ENCODE results near the gene PIP5K1C. TPM values are rescaled to one million over a fixed set of nuclear protein-coding genes. Genes with fewer than 3 reads are reported as not detected.

Gene PIP5K1C
- total RNA-seq, 1 donor from 2014 or later = 8.6 TPM

DNA sequence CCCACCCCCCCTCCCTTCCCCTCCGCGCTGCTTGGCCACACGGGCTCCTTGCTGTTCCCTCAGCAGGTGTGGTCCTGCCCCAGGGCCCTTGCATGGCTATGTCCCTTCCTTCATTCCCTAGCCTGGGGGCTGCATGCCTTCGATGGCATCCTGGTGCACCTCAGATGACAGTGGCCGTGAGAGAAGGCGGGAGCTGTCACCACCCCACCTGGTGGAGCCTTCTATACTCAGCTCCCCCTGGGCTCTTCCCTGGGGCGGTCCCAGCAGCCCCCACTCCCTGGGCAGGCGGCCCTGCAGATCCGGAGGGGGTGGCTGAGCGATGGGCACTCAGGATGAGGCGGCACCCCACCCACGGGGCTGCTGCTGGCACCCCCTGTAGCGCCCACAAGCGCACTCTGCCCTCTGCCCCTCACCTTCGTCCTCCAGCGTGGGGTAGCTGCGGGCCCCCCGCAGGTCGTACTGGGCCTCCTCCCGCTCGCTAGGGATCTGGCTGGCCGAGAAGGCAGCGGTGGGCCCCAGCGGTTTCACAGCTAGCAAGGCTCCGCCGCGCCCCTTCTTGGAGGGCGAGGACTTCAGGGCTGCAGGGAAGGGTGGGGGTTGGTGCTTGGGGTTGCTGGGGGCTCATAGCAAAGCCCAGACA lies 56.5 kb downstream of the PIP5K1C start:
- Mint-ChIP-seq H3K27me3 (ENCODE audit: insufficient read depth, low read depth) (peaks cover 2% of the 10 kb centered on the region), H3K4me3 (no peak overlapping the region), H3K27ac (no peak overlapping the region)

GRCh38 chr19:3642987-3643673 lies 57.1 kb downstream of the PIP5K1C start:
- H3K27me3 ChIP-seq = no peaks in the 10 kb centered on the region
- no peaks in the 10 kb centered on the region for H3K4me1 ChIP-seq
- peak; percentile 38 for DNase-seq (ENCODE audit: low spot score)
- no peak overlapping the region for H3K4me3 Mint-ChIP-seq
- TF ChIP-seq EZH2 (IDR thresholded peaks at IDR 0.05) (no peak), CTCF (IDR thresholded peaks at IDR 0.05) (no peak), EZH2phosphoT487 (IDR thresholded peaks at IDR 0.05) (no peak)
- H3K36me3 Mint-ChIP-seq = peaks cover 8% of the 10 kb centered on the region
- H3K27ac ChIP-seq = no peak overlapping the region
- H3K4me3 ChIP-seq = no peak overlapping the region
- no peaks in the 10 kb centered on the region for H3K79me2 ChIP-seq (ENCODE audit: low read depth)
- no peaks in the 10 kb centered on the region for H3F3A ChIP-seq (ENCODE audit: low read depth)
- no peaks in the 10 kb centered on the region for H3K9me3 ChIP-seq (ENCODE audit: low read depth)
- no peak overlapping the region for H3K4me2 ChIP-seq
- H3K27me3 Mint-ChIP-seq (ENCODE audit: insufficient read depth, low read depth) = peaks cover 2% of the 10 kb centered on the region
- H3K9ac ChIP-seq = no peak overlapping the region
- no peak overlapping the region for H3K27ac Mint-ChIP-seq
- H4K20me1 ChIP-seq (ENCODE audit: low read depth) = peaks cover 9% of the 10 kb centered on the region
- no peaks in the 10 kb centered on the region for H3K36me3 ChIP-seq
- no peaks in the 10 kb centered on the region for H3K9me3 Mint-ChIP-seq
- no peaks in the 10 kb centered on the region for H3K4me1 Mint-ChIP-seq
- no peak overlapping the region for H2AFZ ChIP-seq (replicated peaks)

More for the DNA sequence above, 56.5 kb downstream of the PIP5K1C start:
- Mint-ChIP-seq H3K9me3 (no peaks in the 10 kb centered on the region), H3K4me1 (no peaks in the 10 kb centered on the region), H3K36me3 (peaks cover 5% of the 10 kb centered on the region)
- H3K4me3 ChIP-seq = no peak overlapping the region
- no peak overlapping the region for H2AFZ ChIP-seq (replicated peaks)
- no peaks in the 10 kb centered on the region for H3K9me3 ChIP-seq (ENCODE audit: low read depth)
- no peaks in the 10 kb centered on the region for H3K4me1 ChIP-seq
- no peaks in the 10 kb centered on the region for H3K36me3 ChIP-seq
- H3K9ac ChIP-seq = no peak overlapping the region
- H3F3A ChIP-seq (ENCODE audit: low read depth) = no peaks in the 10 kb centered on the region
- H3K27ac ChIP-seq = no peak overlapping the region
- H3K79me2 ChIP-seq (ENCODE audit: low read depth) = no peaks in the 10 kb centered on the region
- no peak for DNase-seq (ENCODE audit: low spot score)
- H3K4me2 ChIP-seq = no peak overlapping the region
- TF ChIP-seq EZH2 (IDR thresholded peaks at IDR 0.05) = no peak
- no peak for TF ChIP-seq EZH2phosphoT487 (IDR thresholded peaks at IDR 0.05)
- no peak for TF ChIP-seq CTCF (IDR thresholded peaks at IDR 0.05)
- peaks cover 9% of the 10 kb centered on the region for H4K20me1 ChIP-seq (ENCODE audit: low read depth)
- no peaks in the 10 kb centered on the region for H3K27me3 ChIP-seq

DNA sequence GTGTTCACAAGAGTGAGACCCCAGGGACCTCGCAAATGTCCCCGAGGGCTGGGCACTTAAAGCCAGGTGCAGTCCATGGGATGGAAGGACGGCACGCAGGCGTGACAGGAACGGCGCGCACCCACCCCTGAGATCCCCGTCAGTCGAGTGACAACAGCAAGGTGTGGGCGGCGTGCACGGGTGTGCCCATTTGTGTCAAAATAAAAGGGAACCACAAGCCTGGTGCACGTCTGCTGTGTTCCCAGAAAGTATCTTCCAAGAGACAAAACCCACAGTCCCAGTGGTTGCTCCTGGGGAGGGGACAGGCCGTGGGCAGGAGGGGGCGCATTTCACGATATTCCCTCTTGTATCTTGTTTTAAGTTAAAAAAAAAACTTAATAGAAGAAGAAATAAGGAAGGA lies 58.0 kb downstream of the PIP5K1C start:
- TF ChIP-seq EZH2 (IDR thresholded peaks at IDR 0.05) (no peak), CTCF (IDR thresholded peaks at IDR 0.05) (no peak), EZH2phosphoT487 (IDR thresholded peaks at IDR 0.05) (no peak)
- no peak overlapping the region for H3K4me2 ChIP-seq
- no peaks in the 10 kb centered on the region for H3K4me1 ChIP-seq
- no peaks in the 10 kb centered on the region for H3K27me3 ChIP-seq
- Mint-ChIP-seq H3K4me1 (no peaks in the 10 kb centered on the region), H3K27me3 (ENCODE audit: insufficient read depth, low read depth) (peaks cover 2% of the 10 kb centered on the region), H3K4me3 (no peak overlapping the region), H3K27ac (peak overlapping the region; percentile 87), H3K9me3 (no peaks in the 10 kb centered on the region), H3K36me3 (peaks cover 8% of the 10 kb centered on the region)
- H3K4me3 ChIP-seq = no peak overlapping the region
- H3F3A ChIP-seq (ENCODE audit: low read depth) = no peaks in the 10 kb centered on the region
- H3K36me3 ChIP-seq = no peaks in the 10 kb centered on the region
- peaks cover 5% of the 10 kb centered on the region for H4K20me1 ChIP-seq (ENCODE audit: low read depth)
- no peak overlapping the region for H2AFZ ChIP-seq (replicated peaks)
- H3K79me2 ChIP-seq (ENCODE audit: low read depth) = no peaks in the 10 kb centered on the region
- no peak for DNase-seq (ENCODE audit: low spot score)
- no peaks in the 10 kb centered on the region for H3K9me3 ChIP-seq (ENCODE audit: low read depth)
- no peak overlapping the region for H3K27ac ChIP-seq
- H3K9ac ChIP-seq = no peak overlapping the region
